Fibroblast of lung (primary cell): ENCODE results near the gene KRT16. TPM values are rescaled to one million over a fixed set of nuclear protein-coding genes. Genes with fewer than 3 reads are reported as not detected.

Experiments used
- DNase-seq, 2 donors: peaks; one replicate each; pipeline versions ENCODE4 v3.0.0 to v3.0.0-alpha.2; 2010; ENCODE audit warnings: low read depth in 2 of 2
- H2AFZ ChIP-seq: 2 replicates; pipeline ENCODE4 v1.5.1; 2012; ENCODE audit warnings: low read length, control low read depth, inconsistent platforms
- H3K27ac ChIP-seq: 2 replicates; pipeline ENCODE4 v1.5.1; 2011; ENCODE audit warnings: low read length, control low read depth; ENCODE audit not compliant: insufficient read depth
- H3K27me3 ChIP-seq: 2 replicates; pipeline ENCODE4 v1.5.1; 2011; ENCODE audit warnings: mild to moderate bottlenecking, low read length; ENCODE audit not compliant: control insufficient read depth, insufficient read depth
- H3K36me3 ChIP-seq: 2 replicates; pipeline ENCODE4 v1.5.1; 2011; ENCODE audit warnings: low read length; ENCODE audit not compliant: control insufficient read depth, insufficient read depth
- H3K4me1 ChIP-seq: 2 replicates; pipeline ENCODE4 v1.5.1; 2011; ENCODE audit warnings: low read length; ENCODE audit not compliant: control insufficient read depth, insufficient read depth; ENCODE audit errors: extremely low read depth
- H3K4me2 ChIP-seq: 2 replicates; pipeline ENCODE4 v1.5.1; 2011; ENCODE audit warnings: low read length, control low read depth; ENCODE audit not compliant: insufficient read depth; ENCODE audit errors: extremely low read depth
- H3K4me3 ChIP-seq, 4 experiments: fragments of 200-600 bp in 1 of 4; sonication (generic) in 1 of 4; replicated peaks in 1 of 4; 2 replicates each; pipeline ENCODE4 v1.5.1; 2011 to 2016; ENCODE audit warnings: low read length in 4 of 4, low read depth in 3 of 4, mild to moderate bottlenecking in 3 of 4, control low read depth in 2 of 4, inconsistent platforms in 1 of 4, mixed read lengths in 1 of 4; ENCODE audit not compliant: insufficient read depth in 1 of 4; ENCODE audit errors: control extremely low read depth in 1 of 4
- H3K79me2 ChIP-seq: 2 replicates; pipeline ENCODE4 v1.5.1; 2012; ENCODE audit warnings: mild to moderate bottlenecking, low read length, inconsistent platforms; ENCODE audit not compliant: control insufficient read depth, insufficient read depth
- H3K9ac ChIP-seq: 2 replicates; pipeline ENCODE4 v1.5.1; 2011; ENCODE audit warnings: mild to moderate bottlenecking, low read length, control low read depth; ENCODE audit not compliant: insufficient read depth
- H3K9me3 ChIP-seq: 2 replicates; pipeline ENCODE4 v1.5.1; 2012; ENCODE audit warnings: low read depth, low read length; ENCODE audit not compliant: control insufficient read depth, insufficient read depth
- H4K20me1 ChIP-seq: 2 replicates; pipeline ENCODE4 v1.5.1; 2011; ENCODE audit warnings: low read length; ENCODE audit not compliant: control insufficient read depth, insufficient read depth; ENCODE audit errors: extremely low read depth
- CTCF ChIP-seq, 2 donors: IDR thresholded peaks in 1 of 2; conservative IDR thresholded peaks in 1 of 2; 1 replicate in 1 of 2; 2 replicates in 1 of 2; pipeline ENCODE4 v1.5.1; 2011 to 2012; ENCODE audit warnings: low read length in 2 of 2, control low read depth in 1 of 2, inconsistent platforms in 1 of 2, low read depth in 1 of 2, mild to moderate bottlenecking in 1 of 2
- EZH2 ChIP-seq: IDR thresholded peaks from 2 replicates; pipeline ENCODE4 v1.5.1; 2012; ENCODE audit warnings: low read length, control low read depth, mild to moderate bottlenecking; ENCODE audit errors: missing control alignments
- polyA plus RNA-seq, 2 donors: library from polyadenylated mRNA; depleted of rRNA in 1 of 2; stranded (reverse) in 1 of 2; unstranded in 1 of 2; fragments of >200 nt; gene quantifications; 2 replicates each; pipeline ENCODE4 v1.2.1, GENCODE V29; 2011 to 2012; ENCODE audit warnings: missing spikeins in 1 of 2
- total RNA-seq: library from RNA; depleted of rRNA; stranded (reverse); fragments of >200 nt; gene quantifications from 2 replicates; pipeline ENCODE4 v1.2.1, GENCODE V29; 2014

Gene KRT16
- total and polyA plus RNA-seq, 2 donors (not counting 1 experiment from before 2014, with no cell fraction given), result 0.09 TPM; not detected in 1

GRCh38 chr17:41589301-41589700 lies 23.3 kb downstream of the KRT16 start:
- Histone ChIP-seq H3K79me2 (no peaks in the 10 kb centered on the region), H3K4me2 (no peak overlapping the region), H3K9ac (no peak overlapping the region), H4K20me1 (no peaks in the 10 kb centered on the region), H3K27ac (no peak overlapping the region), H2AFZ (no peak overlapping the region), H3K9me3 (no peaks in the 10 kb centered on the region), H3K4me3 (no peak overlapping the region), H3K4me1 (no peaks in the 10 kb centered on the region), H3K36me3 (no peaks in the 10 kb centered on the region), H3K27me3 (peaks cover 4% of the 10 kb centered on the region)
- TF ChIP-seq EZH2 (no peak), CTCF (conservative IDR thresholded peaks at IDR 0.05 in 1 of 2, IDR thresholded peaks at IDR 0.05 in 1 of 2; ENCODE audit: low read depth in 1 of 2, low read length in 2 of 2) (no peak)
- no peak for DNase-seq

- Histone ChIP-seq H3K9ac (no peak overlapping the region), H3K9me3 (no peaks in the 10 kb centered on the region), H3K4me1 (no peaks in the 10 kb centered on the region), H3K4me3 (no peak overlapping the region), H3K4me2 (no peak overlapping the region), H3K36me3 (no peaks in the 10 kb centered on the region), H2AFZ (no peak overlapping the region), H3K27me3 (no peaks in the 10 kb centered on the region), H4K20me1 (no peaks in the 10 kb centered on the region), H3K27ac (no peak overlapping the region), H3K79me2 (no peaks in the 10 kb centered on the region)
- no peak for TF ChIP-seq EZH2
- no peak for TF ChIP-seq CTCF (conservative IDR thresholded peaks at IDR 0.05 in 1 of 2, IDR thresholded peaks at IDR 0.05 in 1 of 2; ENCODE audit: low read depth in 1 of 2, low read length in 2 of 2)
- no peak for DNase-seq
These were observed 24.3 kb downstream of the KRT16 start for GRCh38 chr17:41588126-41588810.

- H3K4me2 ChIP-seq, result no peak within 1 kb of the TSS
- no peaks in the 10 kb centered on the region for H3K4me1 ChIP-seq
- no peak within 1 kb of the TSS for H3K9ac ChIP-seq
- no peaks in the 10 kb centered on the region for H3K9me3 ChIP-seq
- no peak for TF ChIP-seq CTCF (conservative IDR thresholded peaks at IDR 0.05 in 1 of 2, IDR thresholded peaks at IDR 0.05 in 1 of 2; ENCODE audit: low read depth in 1 of 2, low read length in 2 of 2)
- no peak for TF ChIP-seq EZH2
- H3K4me3 ChIP-seq, result no peak within 1 kb of the TSS
- no peak within 1 kb of the TSS for H3K27ac ChIP-seq
- no peaks in the 10 kb centered on the region for H3K27me3 ChIP-seq
- H3K36me3 ChIP-seq, result no peaks in the 10 kb centered on the region
- H3K79me2 ChIP-seq, result no peaks in the 10 kb centered on the region
- H4K20me1 ChIP-seq, result no peaks in the 10 kb centered on the region
- DNase-seq, result peak in 1 of 2 donors; percentile 3
- H2AFZ ChIP-seq, result no peak within 1 kb of the TSS
These were observed 25.6 kb downstream of the KRT16 start, which contains the start of gene KRT14 for GRCh38 chr17:41586863-41587495. Gene KRT14, minus strand, starts transcription at chr17:41586895. Its CDS starts 61 bp downstream, at chr17:41586834.
